ENCODE results near the gene ARFGEF2.
"Not testable (repeated sequence)": the region's sequence is repeated elsewhere in the genome, so short reads cannot be mapped to it uniquely, and the experiment has no call there.

DNA sequence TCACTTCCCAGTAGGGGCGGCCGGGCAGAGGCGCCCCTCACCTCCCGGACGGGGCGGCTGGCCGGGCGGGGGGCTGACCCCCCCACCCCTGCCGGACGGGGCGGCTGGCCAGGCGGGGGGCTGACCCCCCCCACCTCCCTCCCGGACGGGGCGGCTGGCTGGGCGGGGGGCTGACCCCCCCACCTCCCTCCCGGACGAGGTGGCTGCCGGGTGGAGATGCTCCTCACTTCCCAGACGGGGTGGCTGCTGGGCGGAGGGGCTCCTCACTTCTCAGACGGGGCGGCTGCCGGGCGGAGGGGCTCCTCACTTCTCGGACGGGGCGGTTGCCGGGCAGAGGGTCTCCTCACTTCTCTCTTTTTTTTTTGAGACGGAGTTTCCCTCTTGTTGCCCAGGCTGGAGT, 14.7 kb downstream of the ARFGEF2 start:
- not testable (repeated sequence) for TF ChIP-seq POLR2A, EP300 (IDR thresholded peaks at IDR 0.05)
- TF ChIP-seq, protein P1, sequence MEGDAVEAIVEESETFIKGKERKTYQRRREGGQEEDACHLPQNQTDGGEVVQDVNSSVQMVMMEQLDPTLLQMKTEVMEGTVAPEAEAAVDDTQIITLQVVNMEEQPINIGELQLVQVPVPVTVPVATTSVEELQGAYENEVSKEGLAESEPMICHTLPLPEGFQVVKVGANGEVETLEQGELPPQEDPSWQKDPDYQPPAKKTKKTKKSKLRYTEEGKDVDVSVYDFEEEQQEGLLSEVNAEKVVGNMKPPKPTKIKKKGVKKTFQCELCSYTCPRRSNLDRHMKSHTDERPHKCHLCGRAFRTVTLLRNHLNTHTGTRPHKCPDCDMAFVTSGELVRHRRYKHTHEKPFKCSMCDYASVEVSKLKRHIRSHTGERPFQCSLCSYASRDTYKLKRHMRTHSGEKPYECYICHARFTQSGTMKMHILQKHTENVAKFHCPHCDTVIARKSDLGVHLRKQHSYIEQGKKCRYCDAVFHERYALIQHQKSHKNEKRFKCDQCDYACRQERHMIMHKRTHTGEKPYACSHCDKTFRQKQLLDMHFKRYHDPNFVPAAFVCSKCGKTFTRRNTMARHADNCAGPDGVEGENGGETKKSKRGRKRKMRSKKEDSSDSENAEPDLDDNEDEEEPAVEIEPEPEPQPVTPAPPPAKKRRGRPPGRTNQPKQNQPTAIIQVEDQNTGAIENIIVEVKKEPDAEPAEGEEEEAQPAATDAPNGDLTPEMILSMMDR (IDR thresholded peaks at IDR 0.05): not testable (repeated sequence)

Measured in stomach (tissue), 4 donors.